ENCODE measurements around the gene QRICH1.

DNA sequence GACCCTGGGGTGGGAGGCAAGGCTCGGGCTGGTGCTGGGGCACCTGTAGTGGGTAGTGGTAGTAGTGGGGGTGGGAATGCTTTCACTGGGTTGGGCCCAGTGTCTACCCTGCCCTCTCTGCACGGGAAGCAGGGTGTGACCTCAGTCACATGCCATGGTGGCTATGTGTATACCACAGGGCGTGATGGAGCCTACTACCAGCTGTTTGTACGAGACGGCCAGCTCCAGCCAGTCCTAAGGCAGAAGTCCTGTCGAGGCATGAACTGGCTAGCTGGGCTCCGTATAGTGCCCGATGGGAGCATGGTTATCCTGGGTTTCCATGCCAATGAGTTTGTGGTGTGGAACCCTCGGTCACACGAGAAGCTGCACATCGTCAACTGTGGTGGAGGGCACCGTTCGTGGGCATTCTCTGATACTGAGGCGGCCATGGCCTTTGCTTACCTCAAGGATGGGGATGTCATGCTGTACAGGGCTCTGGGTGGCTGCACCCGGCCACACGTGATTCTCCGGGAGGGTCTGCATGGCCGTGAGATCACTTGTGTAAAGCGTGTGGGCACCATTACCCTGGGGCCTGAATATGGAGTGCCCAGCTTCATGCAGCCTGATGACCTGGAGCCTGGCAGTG is 80.6 kb downstream of the QRICH1 start:
- TF ChIP-seq, protein P1, sequence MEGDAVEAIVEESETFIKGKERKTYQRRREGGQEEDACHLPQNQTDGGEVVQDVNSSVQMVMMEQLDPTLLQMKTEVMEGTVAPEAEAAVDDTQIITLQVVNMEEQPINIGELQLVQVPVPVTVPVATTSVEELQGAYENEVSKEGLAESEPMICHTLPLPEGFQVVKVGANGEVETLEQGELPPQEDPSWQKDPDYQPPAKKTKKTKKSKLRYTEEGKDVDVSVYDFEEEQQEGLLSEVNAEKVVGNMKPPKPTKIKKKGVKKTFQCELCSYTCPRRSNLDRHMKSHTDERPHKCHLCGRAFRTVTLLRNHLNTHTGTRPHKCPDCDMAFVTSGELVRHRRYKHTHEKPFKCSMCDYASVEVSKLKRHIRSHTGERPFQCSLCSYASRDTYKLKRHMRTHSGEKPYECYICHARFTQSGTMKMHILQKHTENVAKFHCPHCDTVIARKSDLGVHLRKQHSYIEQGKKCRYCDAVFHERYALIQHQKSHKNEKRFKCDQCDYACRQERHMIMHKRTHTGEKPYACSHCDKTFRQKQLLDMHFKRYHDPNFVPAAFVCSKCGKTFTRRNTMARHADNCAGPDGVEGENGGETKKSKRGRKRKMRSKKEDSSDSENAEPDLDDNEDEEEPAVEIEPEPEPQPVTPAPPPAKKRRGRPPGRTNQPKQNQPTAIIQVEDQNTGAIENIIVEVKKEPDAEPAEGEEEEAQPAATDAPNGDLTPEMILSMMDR (IDR thresholded peaks at IDR 0.05 in 8 of 11, conservative IDR thresholded peaks at IDR 0.05 in 3 of 11): no peak
- peak in 1 of 3 donors; percentile 16 for TF ChIP-seq POLR2AphosphoS5 (IDR thresholded peaks at IDR 0.05)
